Measurements from ENCODE around the gene PPP1R7. TPM values are rescaled to one million over a fixed set of nuclear protein-coding genes. Genes with fewer than 3 reads are reported as not detected.

PPP1R7 gene
- polyA plus RNA-seq, 1 of the 3 experiments (the other 2 are of a cell fraction), result 56.9 TPM

DNA sequence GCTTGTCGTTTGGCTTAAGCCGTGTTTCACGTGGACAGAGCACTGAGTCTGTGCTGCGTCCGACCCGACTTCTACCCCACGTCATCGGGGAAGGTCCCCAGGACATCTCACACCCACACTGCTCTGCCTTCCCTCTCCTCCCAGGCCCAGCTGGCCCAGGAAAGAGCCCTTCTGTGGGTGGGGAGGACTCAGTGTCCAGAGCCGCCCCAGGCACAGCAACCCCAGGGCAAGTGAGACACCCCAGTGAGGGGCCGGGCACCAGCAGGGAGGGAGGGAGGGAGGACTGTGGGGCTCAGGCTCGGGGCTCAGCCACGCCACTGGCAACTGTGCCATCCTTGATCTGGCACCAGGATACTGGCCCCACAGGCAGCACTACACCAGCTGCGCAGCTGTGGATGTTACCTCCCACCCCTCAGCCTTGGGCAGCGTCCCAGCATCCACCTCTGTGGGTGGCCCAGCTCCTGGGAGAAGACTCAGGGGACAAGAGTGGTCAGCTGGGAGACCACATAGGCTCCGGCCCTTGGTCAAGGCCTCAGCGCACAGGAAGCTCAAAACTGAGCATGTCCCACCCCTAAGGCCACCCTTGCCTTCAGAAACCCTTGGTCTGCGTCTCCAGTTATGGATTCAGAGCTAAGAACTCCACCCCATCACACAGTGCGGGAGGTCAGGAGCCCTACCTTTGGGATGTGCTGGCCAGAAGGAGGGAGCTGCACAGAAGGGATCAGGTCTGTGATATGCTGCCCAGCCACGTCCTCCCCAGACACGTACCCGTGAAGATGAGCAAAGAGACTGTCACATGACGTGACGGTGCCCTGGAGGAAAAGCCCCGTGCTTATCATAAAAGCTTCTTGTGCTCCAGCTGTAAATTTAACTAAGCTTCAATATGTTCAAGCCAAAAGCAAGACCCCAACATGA is 12.7 kb upstream of the PPP1R7 start (continued):
- TF ChIP-seq, protein P1, sequence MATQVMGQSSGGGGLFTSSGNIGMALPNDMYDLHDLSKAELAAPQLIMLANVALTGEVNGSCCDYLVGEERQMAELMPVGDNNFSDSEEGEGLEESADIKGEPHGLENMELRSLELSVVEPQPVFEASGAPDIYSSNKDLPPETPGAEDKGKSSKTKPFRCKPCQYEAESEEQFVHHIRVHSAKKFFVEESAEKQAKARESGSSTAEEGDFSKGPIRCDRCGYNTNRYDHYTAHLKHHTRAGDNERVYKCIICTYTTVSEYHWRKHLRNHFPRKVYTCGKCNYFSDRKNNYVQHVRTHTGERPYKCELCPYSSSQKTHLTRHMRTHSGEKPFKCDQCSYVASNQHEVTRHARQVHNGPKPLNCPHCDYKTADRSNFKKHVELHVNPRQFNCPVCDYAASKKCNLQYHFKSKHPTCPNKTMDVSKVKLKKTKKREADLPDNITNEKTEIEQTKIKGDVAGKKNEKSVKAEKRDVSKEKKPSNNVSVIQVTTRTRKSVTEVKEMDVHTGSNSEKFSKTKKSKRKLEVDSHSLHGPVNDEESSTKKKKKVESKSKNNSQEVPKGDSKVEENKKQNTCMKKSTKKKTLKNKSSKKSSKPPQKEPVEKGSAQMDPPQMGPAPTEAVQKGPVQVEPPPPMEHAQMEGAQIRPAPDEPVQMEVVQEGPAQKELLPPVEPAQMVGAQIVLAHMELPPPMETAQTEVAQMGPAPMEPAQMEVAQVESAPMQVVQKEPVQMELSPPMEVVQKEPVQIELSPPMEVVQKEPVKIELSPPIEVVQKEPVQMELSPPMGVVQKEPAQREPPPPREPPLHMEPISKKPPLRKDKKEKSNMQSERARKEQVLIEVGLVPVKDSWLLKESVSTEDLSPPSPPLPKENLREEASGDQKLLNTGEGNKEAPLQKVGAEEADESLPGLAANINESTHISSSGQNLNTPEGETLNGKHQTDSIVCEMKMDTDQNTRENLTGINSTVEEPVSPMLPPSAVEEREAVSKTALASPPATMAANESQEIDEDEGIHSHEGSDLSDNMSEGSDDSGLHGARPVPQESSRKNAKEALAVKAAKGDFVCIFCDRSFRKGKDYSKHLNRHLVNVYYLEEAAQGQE (IDR thresholded peaks at IDR 0.05; ENCODE audit: low read depth, low read length), result no peak

DNA sequence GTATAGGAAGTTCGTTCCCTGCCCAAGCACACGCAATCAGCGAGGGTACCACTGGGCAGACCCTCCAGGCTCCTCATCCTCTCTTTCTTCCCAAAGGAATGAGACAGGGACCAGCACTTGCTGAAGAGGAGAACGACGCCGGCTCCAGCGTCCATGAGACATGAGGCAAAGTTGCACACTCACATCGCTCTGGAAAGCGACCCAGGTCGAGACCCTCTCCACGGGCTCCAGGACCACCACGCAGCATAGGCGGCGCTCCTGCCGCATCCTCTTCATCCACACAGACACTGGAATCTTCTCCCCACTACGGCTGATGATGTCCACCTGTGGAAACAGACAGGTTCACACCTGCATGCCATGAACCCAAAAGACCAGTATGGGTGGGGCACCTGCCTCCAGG is 11.8 kb upstream of the PPP1R7 start:
- DNase-seq, result no peak
- no peaks in the 10 kb centered on the region for H3K79me2 ChIP-seq (ENCODE audit: insufficient read depth)
- H3K27ac ChIP-seq (ENCODE audit: low read depth in 2 of 2, low read length in 1 of 2), result no peak overlapping the region
- H3K27me3 ChIP-seq (ENCODE audit: insufficient read depth), result no peaks in the 10 kb centered on the region
- POLR2A ChIA-PET, result no interaction called here
- H3K4me2 ChIP-seq, result no peak overlapping the region
- no peaks in the 10 kb centered on the region for H3F3A ChIP-seq (replicated peaks; ENCODE audit: insufficient read depth)
- WGBS (ENCODE audit: low lambda C conversion rate), result 96% methylated on average over 16 of the region's 16 CpGs
- no peak overlapping the region for H3K4me3 ChIP-seq (ENCODE audit: low read depth in 2 of 2, low read length in 1 of 2)
- no peaks in the 10 kb centered on the region for H3K36me3 ChIP-seq (replicated peaks in 1 of 2; ENCODE audit: control insufficient read depth in 1 of 2, insufficient read depth in 2 of 2, low read length in 1 of 2)
- no peaks in the 10 kb centered on the region for H3K9me3 ChIP-seq
- no peak overlapping the region for H2AFZ ChIP-seq (ENCODE audit: low read depth)
- TF ChIP-seq EZH2phosphoT487 (IDR thresholded peaks at IDR 0.05; ENCODE audit: borderline replicate concordance, low read depth) (no peak), RXRA (IDR thresholded peaks at IDR 0.05; ENCODE audit: borderline replicate concordance, low read depth) (no peak), EP300 (IDR thresholded peaks at IDR 0.05; ENCODE audit: borderline replicate concordance in 1 of 2, low read depth in 1 of 2, low read length in 1 of 2) (no peak), GATA2 (CRISPR knock-in tag; IDR thresholded peaks at IDR 0.05) (no peak)
- TF ChIP-seq, protein P2, sequence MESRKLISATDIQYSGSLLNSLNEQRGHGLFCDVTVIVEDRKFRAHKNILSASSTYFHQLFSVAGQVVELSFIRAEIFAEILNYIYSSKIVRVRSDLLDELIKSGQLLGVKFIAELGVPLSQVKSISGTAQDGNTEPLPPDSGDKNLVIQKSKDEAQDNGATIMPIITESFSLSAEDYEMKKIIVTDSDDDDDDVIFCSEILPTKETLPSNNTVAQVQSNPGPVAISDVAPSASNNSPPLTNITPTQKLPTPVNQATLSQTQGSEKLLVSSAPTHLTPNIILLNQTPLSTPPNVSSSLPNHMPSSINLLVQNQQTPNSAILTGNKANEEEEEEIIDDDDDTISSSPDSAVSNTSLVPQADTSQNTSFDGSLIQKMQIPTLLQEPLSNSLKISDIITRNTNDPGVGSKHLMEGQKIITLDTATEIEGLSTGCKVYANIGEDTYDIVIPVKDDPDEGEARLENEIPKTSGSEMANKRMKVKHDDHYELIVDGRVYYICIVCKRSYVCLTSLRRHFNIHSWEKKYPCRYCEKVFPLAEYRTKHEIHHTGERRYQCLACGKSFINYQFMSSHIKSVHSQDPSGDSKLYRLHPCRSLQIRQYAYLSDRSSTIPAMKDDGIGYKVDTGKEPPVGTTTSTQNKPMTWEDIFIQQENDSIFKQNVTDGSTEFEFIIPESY (IDR thresholded peaks at IDR 0.05; ENCODE audit: borderline replicate concordance, low read depth), result no peak
- TF ChIP-seq, protein P3, sequence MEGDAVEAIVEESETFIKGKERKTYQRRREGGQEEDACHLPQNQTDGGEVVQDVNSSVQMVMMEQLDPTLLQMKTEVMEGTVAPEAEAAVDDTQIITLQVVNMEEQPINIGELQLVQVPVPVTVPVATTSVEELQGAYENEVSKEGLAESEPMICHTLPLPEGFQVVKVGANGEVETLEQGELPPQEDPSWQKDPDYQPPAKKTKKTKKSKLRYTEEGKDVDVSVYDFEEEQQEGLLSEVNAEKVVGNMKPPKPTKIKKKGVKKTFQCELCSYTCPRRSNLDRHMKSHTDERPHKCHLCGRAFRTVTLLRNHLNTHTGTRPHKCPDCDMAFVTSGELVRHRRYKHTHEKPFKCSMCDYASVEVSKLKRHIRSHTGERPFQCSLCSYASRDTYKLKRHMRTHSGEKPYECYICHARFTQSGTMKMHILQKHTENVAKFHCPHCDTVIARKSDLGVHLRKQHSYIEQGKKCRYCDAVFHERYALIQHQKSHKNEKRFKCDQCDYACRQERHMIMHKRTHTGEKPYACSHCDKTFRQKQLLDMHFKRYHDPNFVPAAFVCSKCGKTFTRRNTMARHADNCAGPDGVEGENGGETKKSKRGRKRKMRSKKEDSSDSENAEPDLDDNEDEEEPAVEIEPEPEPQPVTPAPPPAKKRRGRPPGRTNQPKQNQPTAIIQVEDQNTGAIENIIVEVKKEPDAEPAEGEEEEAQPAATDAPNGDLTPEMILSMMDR (IDR thresholded peaks at IDR 0.05), result no peak
- H3K9me2 ChIP-seq, result no peaks in the 10 kb centered on the region
- H4K20me1 ChIP-seq (ENCODE audit: insufficient read depth), result no peaks in the 10 kb centered on the region
- H3K4me1 ChIP-seq (ENCODE audit: control insufficient read depth in 1 of 2, insufficient read depth in 2 of 2, low read depth in 1 of 2, low read length in 1 of 2), result no peaks in the 10 kb centered on the region
- CTCF ChIA-PET, result interaction anchor here (1.1 kb wide), 1 partner anchor 78 kb away, joined by 3 read pairs; no protein-coding TSS in a partner anchor
- H3K9ac ChIP-seq, result no peak overlapping the region
